Activated CD4-positive, alpha-beta T cell treated with anti-CD3 and anti-CD28 coated beads for 48 hours (primary cell): ENCODE data around the gene RAB4B.
A peak's percentile ranks its signal among the peaks of the same experiment; 100 is the strongest.
"Not testable (repeated sequence)": the region's sequence is repeated elsewhere in the genome, so short reads cannot be mapped to it uniquely, and the experiment has no call there.

Source experiments
- DNase-seq: peaks from one replicate; pipeline ENCODE4 v3.0.0-alpha.2; 2020

RAB4B gene

GRCh38 chr19:40777937-40778705, at the start of gene RAB4B:
Gene RAB4B (plus strand): TSS chr19:40778247. CDS start chr19:40778376, 129 bp downstream.
- DNase-seq = peak; percentile 100

GRCh38 chr19:40730065-40730464, 48.0 kb upstream of the RAB4B start:
- not testable (repeated sequence) for DNase-seq

GRCh38 chr19:40732304-40732703, 45.7 kb upstream of the RAB4B start:
- DNase-seq = not testable (repeated sequence)

- no peak for DNase-seq
Observed at GRCh38 chr19:40733149-40733548, 44.9 kb upstream of the RAB4B start.

GRCh38 chr19:40735013-40735771, 42.9 kb upstream of the RAB4B start:
- DNase-seq = no peak

GRCh38 chr19:40736661-40737060, 41.4 kb upstream of the RAB4B start:
- no peak for DNase-seq

GRCh38 chr19:40737102-40737644, 40.9 kb upstream of the RAB4B start:
- DNase-seq = no peak

GRCh38 chr19:40739030-40739839, 38.8 kb upstream of the RAB4B start:
- no peak for DNase-seq

GRCh38 chr19:40739871-40740703, 38.0 kb upstream of the RAB4B start:
- DNase-seq = no peak

GRCh38 chr19:40740747-40741146, 37.3 kb upstream of the RAB4B start:
- DNase-seq = no peak

GRCh38 chr19:40741527-40742390, 36.3 kb upstream of the RAB4B start:
- no peak for DNase-seq

GRCh38 chr19:40742477-40742876, 35.6 kb upstream of the RAB4B start:
- DNase-seq = no peak

GRCh38 chr19:40742886-40743285, 35.2 kb upstream of the RAB4B start:
- no peak for DNase-seq

- no peak for DNase-seq
Observed at GRCh38 chr19:40743926-40744325, 34.1 kb upstream of the RAB4B start.

- peak; percentile 48 for DNase-seq
Observed at GRCh38 chr19:40744554-40745401, 33.3 kb upstream of the RAB4B start.

GRCh38 chr19:40745402-40745780, 32.7 kb upstream of the RAB4B start:
- no peak for DNase-seq

GRCh38 chr19:40747536-40747935, 30.5 kb upstream of the RAB4B start:
- no peak for DNase-seq

GRCh38 chr19:40750058-40750873, 27.8 kb upstream of the RAB4B start, which contains the start of gene ACTMAP:
Gene ACTMAP (minus strand): TSS chr19:40750477. CDS start chr19:40749803, 674 bp downstream.
- DNase-seq = peak; percentile 100
